Astrocyte (in vitro differentiated cells and primary cell): ENCODE measurements around the gene THOP1. TPM values are rescaled to one million over a fixed set of nuclear protein-coding genes. Genes with fewer than 3 reads are reported as not detected.

ENCODE experiments used
- DNase-seq: peaks from one replicate; pipeline ENCODE4 v3.0.0-alpha.2; 2010; ENCODE audit warnings: low read depth
- FAIRE-seq: peaks from 2 replicates; lab custom pipeline; 2011; peaks lifted over from hg19 to GRCh38; lab: Jason Lieb, UNC
- H2AFZ ChIP-seq: 2 replicates; pipeline ENCODE4 v1.6.0; 2012; ENCODE audit warnings: low read depth, low read length, inconsistent platforms
- H3K27ac ChIP-seq: 2 replicates; pipeline ENCODE4 v1.5.1; 2011; ENCODE audit warnings: low read depth, low read length, inconsistent platforms
- H3K27me3 ChIP-seq: 2 replicates; pipeline ENCODE4 v1.6.0; 2011; ENCODE audit warnings: low read length, inconsistent platforms; ENCODE audit not compliant: insufficient read depth
- H3K36me3 ChIP-seq: 2 replicates; pipeline ENCODE4 v1.5.1; 2011; ENCODE audit warnings: low read length, inconsistent platforms; ENCODE audit not compliant: insufficient read depth
- H3K4me1 ChIP-seq: 2 replicates; pipeline ENCODE4 v1.5.1; 2011; ENCODE audit warnings: low read length, inconsistent platforms; ENCODE audit not compliant: insufficient read depth
- H3K4me2 ChIP-seq: 2 replicates; pipeline ENCODE4 v1.6.0; 2012; ENCODE audit warnings: low read length, inconsistent platforms
- H3K4me3 ChIP-seq: 2 replicates; pipeline ENCODE4 v1.5.1; 2011; ENCODE audit warnings: low read depth, mild to moderate bottlenecking, low read length, inconsistent platforms; ENCODE audit not compliant: insufficient read depth
- H3K79me2 ChIP-seq: 2 replicates; pipeline ENCODE4 v1.6.0; 2012; ENCODE audit warnings: mild to moderate bottlenecking, low read length, inconsistent platforms; ENCODE audit not compliant: insufficient read depth
- H3K9ac ChIP-seq: 2 replicates; pipeline ENCODE4 v1.6.0; 2012; ENCODE audit warnings: mild to moderate bottlenecking, low read length, inconsistent platforms
- H3K9me3 ChIP-seq: 2 replicates; pipeline ENCODE4 v1.5.1; 2012; ENCODE audit warnings: low read depth, mild to moderate bottlenecking, low read length, inconsistent platforms; ENCODE audit not compliant: insufficient read depth
- H4K20me1 ChIP-seq: 2 replicates; pipeline ENCODE4 v1.6.0; 2012; ENCODE audit warnings: low read length, inconsistent platforms; ENCODE audit not compliant: insufficient read depth
- H3K27ac Mint-ChIP-seq: one replicate; pipeline ENCODE4 v1.8.0; 2021; ENCODE audit warnings: mild to moderate bottlenecking, mixed read lengths; ENCODE audit not compliant: unreplicated experiment
- H3K27me3 Mint-ChIP-seq: one replicate; pipeline ENCODE4 v1.8.0; 2021; ENCODE audit warnings: low read depth, mixed read lengths; ENCODE audit not compliant: unreplicated experiment
- H3K36me3 Mint-ChIP-seq: one replicate; pipeline ENCODE4 v1.8.0; 2021; ENCODE audit warnings: low read depth, mixed read lengths; ENCODE audit not compliant: unreplicated experiment
- H3K4me1 Mint-ChIP-seq: one replicate; pipeline ENCODE4 v1.8.0; 2021; ENCODE audit warnings: low read depth, mixed read lengths; ENCODE audit not compliant: unreplicated experiment
- H3K4me3 Mint-ChIP-seq: one replicate; pipeline ENCODE4 v1.8.0; 2021; ENCODE audit warnings: mild to moderate bottlenecking, moderate library complexity, mixed read lengths; ENCODE audit not compliant: unreplicated experiment
- H3K9me3 Mint-ChIP-seq: one replicate; pipeline ENCODE4 v1.8.0; 2021; ENCODE audit warnings: mild to moderate bottlenecking, mixed read lengths; ENCODE audit not compliant: unreplicated experiment
- CTCF ChIP-seq: IDR thresholded peaks from 2 replicates; pipeline ENCODE4 v1.5.1; 2011; ENCODE audit warnings: low read depth, mild to moderate bottlenecking, inconsistent platforms, low read length, moderate library complexity; ENCODE audit not compliant: insufficient read depth
- EZH2 ChIP-seq: IDR thresholded peaks from 2 replicates; pipeline ENCODE4 v1.6.1; 2012; ENCODE audit warnings: mild to moderate bottlenecking, low read length, inconsistent platforms; ENCODE audit not compliant: insufficient read depth
- total RNA-seq: library from RNA; stranded (reverse); gene quantifications from 2 replicates; pipeline ENCODE4 v1.2.1, GENCODE V29; 2021

THOP1 gene
- total RNA-seq, 1 donor from 2014 or later: 73.4 TPM

DNA sequence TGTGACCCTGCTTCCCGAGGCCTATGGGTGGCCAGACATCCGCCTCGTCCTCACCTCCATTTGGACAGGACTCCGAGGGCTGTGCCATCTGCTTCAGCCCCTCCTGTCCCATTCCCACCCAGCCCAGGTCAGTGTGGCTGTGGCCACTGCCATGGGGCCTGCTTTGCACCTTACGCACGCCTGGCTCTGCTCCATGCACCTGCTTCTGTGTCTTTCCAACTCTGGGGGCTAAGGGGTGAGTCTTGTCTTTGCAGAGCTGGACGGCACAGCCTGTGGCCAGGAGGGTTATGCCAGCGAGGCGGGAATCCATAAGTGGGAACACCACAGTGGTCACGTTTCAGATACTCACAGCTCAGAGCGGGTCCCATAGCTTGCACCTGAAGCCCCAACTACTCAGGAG lies 29.1 kb downstream of the THOP1 start:
- Mint-ChIP-seq H3K4me1 (no peaks in the 10 kb centered on the region), H3K9me3 (no peaks in the 10 kb centered on the region), H3K27me3 (no peaks in the 10 kb centered on the region), H3K4me3 (no peak overlapping the region), H3K36me3 (peaks cover 9% of the 10 kb centered on the region), H3K27ac (no peak overlapping the region)
- Histone ChIP-seq H3K79me2 (no peaks in the 10 kb centered on the region), H3K4me3 (no peak overlapping the region), H2AFZ (no peak overlapping the region), H3K4me2 (no peak overlapping the region), H3K27ac (no peak overlapping the region), H3K9me3 (no peaks in the 10 kb centered on the region), H3K27me3 (no peaks in the 10 kb centered on the region), H3K9ac (no peak overlapping the region), H3K4me1 (no peaks in the 10 kb centered on the region), H4K20me1 (no peaks in the 10 kb centered on the region), H3K36me3 (no peaks in the 10 kb centered on the region)
- DNase-seq (no peak), FAIRE-seq (no peak)
- TF ChIP-seq CTCF (no peak), EZH2 (no peak)

DNA sequence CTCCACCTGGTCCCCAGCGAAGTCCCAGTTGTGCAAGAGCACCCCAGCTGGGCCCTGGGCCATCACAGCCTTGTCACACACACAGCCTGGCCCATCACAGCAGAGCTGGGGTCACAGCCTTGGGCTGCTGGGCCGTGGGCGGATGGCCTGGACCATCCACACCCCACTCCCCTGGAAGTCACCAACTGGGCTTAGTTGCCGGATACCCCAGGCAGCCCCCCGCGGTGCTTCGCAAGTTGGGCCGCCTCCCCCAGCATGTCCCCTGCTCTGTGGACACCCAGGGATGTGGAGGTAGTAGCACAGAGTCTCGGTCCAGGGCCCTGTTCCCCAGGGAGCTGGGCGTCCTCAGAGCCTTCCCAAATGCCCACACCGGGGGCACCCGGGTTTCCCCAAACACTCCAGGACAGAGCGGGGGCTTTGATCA lies 29.9 kb downstream of the THOP1 start:
- no peak overlapping the region for H3K4me3 Mint-ChIP-seq
- DNase-seq (no peak), FAIRE-seq (no peak)
- peaks cover 2% of the 10 kb centered on the region for H3K79me2 ChIP-seq
- H3K27ac ChIP-seq: no peak overlapping the region
- no peaks in the 10 kb centered on the region for H4K20me1 ChIP-seq
- H3K27me3 Mint-ChIP-seq: no peaks in the 10 kb centered on the region
- H3K9me3 ChIP-seq: no peaks in the 10 kb centered on the region
- TF ChIP-seq EZH2 (no peak), CTCF (no peak)
- no peak overlapping the region for H3K27ac Mint-ChIP-seq
- no peak overlapping the region for H3K4me2 ChIP-seq
- H3K27me3 ChIP-seq: no peaks in the 10 kb centered on the region
- no peaks in the 10 kb centered on the region for H3K9me3 Mint-ChIP-seq
- no peaks in the 10 kb centered on the region for H3K36me3 ChIP-seq
- H2AFZ ChIP-seq: no peak overlapping the region
- no peak overlapping the region for H3K4me3 ChIP-seq
- peaks cover 9% of the 10 kb centered on the region for H3K36me3 Mint-ChIP-seq
- H3K4me1 ChIP-seq: no peaks in the 10 kb centered on the region
- H3K4me1 Mint-ChIP-seq: no peaks in the 10 kb centered on the region
- no peak overlapping the region for H3K9ac ChIP-seq

GRCh38 chr19:2815923-2816322 lies 30.6 kb downstream of the THOP1 start:
- no peak overlapping the region for H3K4me2 ChIP-seq
- no peak for FAIRE-seq
- H3K4me3 ChIP-seq: no peak overlapping the region
- H3K9me3 ChIP-seq: no peaks in the 10 kb centered on the region
- H3K4me1 Mint-ChIP-seq: no peaks in the 10 kb centered on the region
- no peak overlapping the region for H2AFZ ChIP-seq
- H3K27ac ChIP-seq: no peak overlapping the region
- H3K4me3 Mint-ChIP-seq: no peak overlapping the region
- peaks cover 4% of the 10 kb centered on the region for H3K79me2 ChIP-seq
- no peaks in the 10 kb centered on the region for H3K36me3 ChIP-seq
- no peak overlapping the region for H3K9ac ChIP-seq
- H3K27me3 Mint-ChIP-seq: no peaks in the 10 kb centered on the region
- peaks cover 9% of the 10 kb centered on the region for H3K36me3 Mint-ChIP-seq
- H3K27me3 ChIP-seq: no peaks in the 10 kb centered on the region
- no peak for DNase-seq
- H3K4me1 ChIP-seq: no peaks in the 10 kb centered on the region
- H3K9me3 Mint-ChIP-seq: no peaks in the 10 kb centered on the region
- no peak overlapping the region for H3K27ac Mint-ChIP-seq
- no peaks in the 10 kb centered on the region for H4K20me1 ChIP-seq
- no peak for TF ChIP-seq CTCF
- TF ChIP-seq EZH2: no peak
